ENCODE data around the gene MLANA.

DNA sequence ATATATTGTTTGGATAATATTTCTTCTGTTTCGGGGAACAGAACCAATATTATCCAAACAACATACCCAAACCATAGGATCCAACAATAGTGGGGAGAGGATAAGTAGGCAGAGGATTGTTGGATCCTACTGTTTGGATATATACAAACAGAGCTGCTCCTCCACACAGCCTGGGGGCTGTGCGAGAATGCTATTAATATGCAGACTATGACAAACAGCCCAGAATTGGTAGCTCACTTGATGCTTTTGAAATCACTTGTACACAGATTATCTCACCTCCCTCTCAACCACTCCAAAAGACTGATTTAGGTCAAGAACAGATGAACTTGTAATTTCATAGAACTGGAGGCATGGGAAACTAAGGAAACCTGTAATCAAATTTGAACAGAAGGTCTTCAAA, 24.4 kb upstream of the MLANA start:
- TF ChIP-seq GTF2I (CRISPR knock-in tag; conservative IDR thresholded peaks at IDR 0.05) (no peak), CBFB (CRISPR knock-in tag; IDR thresholded peaks at IDR 0.05; ENCODE audit: low read depth) (no peak), NR2C2 (CRISPR knock-in tag; IDR thresholded peaks at IDR 0.05) (no peak), CREB1 (CRISPR knock-in tag; IDR thresholded peaks at IDR 0.05) (no peak)
- TF ChIP-seq, protein P1, sequence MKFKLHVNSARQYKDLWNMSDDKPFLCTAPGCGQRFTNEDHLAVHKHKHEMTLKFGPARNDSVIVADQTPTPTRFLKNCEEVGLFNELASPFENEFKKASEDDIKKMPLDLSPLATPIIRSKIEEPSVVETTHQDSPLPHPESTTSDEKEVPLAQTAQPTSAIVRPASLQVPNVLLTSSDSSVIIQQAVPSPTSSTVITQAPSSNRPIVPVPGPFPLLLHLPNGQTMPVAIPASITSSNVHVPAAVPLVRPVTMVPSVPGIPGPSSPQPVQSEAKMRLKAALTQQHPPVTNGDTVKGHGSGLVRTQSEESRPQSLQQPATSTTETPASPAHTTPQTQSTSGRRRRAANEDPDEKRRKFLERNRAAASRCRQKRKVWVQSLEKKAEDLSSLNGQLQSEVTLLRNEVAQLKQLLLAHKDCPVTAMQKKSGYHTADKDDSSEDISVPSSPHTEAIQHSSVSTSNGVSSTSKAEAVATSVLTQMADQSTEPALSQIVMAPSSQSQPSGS (CRISPR knock-in tag; IDR thresholded peaks at IDR 0.05; ENCODE audit: borderline replicate concordance, low read depth): no peak
- TF ChIP-seq, protein P2, sequence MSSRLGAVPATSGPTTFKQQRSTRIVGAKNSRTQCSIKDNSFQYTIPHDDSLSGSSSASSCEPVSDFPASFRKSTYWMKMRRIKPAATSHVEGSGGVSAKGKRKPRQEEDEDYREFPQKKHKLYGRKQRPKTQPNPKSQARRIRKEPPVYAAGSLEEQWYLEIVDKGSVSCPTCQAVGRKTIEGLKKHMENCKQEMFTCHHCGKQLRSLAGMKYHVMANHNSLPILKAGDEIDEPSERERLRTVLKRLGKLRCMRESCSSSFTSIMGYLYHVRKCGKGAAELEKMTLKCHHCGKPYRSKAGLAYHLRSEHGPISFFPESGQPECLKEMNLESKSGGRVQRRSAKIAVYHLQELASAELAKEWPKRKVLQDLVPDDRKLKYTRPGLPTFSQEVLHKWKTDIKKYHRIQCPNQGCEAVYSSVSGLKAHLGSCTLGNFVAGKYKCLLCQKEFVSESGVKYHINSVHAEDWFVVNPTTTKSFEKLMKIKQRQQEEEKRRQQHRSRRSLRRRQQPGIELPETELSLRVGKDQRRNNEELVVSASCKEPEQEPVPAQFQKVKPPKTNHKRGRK (CRISPR knock-in tag; IDR thresholded peaks at IDR 0.05; ENCODE audit: borderline replicate concordance): no peak
- TF ChIP-seq, protein P3, sequence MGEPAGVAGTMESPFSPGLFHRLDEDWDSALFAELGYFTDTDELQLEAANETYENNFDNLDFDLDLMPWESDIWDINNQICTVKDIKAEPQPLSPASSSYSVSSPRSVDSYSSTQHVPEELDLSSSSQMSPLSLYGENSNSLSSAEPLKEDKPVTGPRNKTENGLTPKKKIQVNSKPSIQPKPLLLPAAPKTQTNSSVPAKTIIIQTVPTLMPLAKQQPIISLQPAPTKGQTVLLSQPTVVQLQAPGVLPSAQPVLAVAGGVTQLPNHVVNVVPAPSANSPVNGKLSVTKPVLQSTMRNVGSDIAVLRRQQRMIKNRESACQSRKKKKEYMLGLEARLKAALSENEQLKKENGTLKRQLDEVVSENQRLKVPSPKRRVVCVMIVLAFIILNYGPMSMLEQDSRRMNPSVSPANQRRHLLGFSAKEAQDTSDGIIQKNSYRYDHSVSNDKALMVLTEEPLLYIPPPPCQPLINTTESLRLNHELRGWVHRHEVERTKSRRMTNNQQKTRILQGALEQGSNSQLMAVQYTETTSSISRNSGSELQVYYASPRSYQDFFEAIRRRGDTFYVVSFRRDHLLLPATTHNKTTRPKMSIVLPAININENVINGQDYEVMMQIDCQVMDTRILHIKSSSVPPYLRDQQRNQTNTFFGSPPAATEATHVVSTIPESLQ (CRISPR knock-in tag; IDR thresholded peaks at IDR 0.05): no peak
- TF ChIP-seq, protein P4, sequence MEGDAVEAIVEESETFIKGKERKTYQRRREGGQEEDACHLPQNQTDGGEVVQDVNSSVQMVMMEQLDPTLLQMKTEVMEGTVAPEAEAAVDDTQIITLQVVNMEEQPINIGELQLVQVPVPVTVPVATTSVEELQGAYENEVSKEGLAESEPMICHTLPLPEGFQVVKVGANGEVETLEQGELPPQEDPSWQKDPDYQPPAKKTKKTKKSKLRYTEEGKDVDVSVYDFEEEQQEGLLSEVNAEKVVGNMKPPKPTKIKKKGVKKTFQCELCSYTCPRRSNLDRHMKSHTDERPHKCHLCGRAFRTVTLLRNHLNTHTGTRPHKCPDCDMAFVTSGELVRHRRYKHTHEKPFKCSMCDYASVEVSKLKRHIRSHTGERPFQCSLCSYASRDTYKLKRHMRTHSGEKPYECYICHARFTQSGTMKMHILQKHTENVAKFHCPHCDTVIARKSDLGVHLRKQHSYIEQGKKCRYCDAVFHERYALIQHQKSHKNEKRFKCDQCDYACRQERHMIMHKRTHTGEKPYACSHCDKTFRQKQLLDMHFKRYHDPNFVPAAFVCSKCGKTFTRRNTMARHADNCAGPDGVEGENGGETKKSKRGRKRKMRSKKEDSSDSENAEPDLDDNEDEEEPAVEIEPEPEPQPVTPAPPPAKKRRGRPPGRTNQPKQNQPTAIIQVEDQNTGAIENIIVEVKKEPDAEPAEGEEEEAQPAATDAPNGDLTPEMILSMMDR (IDR thresholded peaks at IDR 0.05): no peak
- TF ChIP-seq, protein P5, sequence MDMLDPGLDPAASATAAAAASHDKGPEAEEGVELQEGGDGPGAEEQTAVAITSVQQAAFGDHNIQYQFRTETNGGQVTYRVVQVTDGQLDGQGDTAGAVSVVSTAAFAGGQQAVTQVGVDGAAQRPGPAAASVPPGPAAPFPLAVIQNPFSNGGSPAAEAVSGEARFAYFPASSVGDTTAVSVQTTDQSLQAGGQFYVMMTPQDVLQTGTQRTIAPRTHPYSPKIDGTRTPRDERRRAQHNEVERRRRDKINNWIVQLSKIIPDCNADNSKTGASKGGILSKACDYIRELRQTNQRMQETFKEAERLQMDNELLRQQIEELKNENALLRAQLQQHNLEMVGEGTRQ (CRISPR knock-in tag; IDR thresholded peaks at IDR 0.05): no peak
- TF ChIP-seq, protein P6, sequence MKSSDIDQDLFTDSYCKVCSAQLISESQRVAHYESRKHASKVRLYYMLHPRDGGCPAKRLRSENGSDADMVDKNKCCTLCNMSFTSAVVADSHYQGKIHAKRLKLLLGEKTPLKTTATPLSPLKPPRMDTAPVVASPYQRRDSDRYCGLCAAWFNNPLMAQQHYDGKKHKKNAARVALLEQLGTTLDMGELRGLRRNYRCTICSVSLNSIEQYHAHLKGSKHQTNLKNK (CRISPR knock-in tag; IDR thresholded peaks at IDR 0.05): no peak
- TF ChIP-seq, protein P7, sequence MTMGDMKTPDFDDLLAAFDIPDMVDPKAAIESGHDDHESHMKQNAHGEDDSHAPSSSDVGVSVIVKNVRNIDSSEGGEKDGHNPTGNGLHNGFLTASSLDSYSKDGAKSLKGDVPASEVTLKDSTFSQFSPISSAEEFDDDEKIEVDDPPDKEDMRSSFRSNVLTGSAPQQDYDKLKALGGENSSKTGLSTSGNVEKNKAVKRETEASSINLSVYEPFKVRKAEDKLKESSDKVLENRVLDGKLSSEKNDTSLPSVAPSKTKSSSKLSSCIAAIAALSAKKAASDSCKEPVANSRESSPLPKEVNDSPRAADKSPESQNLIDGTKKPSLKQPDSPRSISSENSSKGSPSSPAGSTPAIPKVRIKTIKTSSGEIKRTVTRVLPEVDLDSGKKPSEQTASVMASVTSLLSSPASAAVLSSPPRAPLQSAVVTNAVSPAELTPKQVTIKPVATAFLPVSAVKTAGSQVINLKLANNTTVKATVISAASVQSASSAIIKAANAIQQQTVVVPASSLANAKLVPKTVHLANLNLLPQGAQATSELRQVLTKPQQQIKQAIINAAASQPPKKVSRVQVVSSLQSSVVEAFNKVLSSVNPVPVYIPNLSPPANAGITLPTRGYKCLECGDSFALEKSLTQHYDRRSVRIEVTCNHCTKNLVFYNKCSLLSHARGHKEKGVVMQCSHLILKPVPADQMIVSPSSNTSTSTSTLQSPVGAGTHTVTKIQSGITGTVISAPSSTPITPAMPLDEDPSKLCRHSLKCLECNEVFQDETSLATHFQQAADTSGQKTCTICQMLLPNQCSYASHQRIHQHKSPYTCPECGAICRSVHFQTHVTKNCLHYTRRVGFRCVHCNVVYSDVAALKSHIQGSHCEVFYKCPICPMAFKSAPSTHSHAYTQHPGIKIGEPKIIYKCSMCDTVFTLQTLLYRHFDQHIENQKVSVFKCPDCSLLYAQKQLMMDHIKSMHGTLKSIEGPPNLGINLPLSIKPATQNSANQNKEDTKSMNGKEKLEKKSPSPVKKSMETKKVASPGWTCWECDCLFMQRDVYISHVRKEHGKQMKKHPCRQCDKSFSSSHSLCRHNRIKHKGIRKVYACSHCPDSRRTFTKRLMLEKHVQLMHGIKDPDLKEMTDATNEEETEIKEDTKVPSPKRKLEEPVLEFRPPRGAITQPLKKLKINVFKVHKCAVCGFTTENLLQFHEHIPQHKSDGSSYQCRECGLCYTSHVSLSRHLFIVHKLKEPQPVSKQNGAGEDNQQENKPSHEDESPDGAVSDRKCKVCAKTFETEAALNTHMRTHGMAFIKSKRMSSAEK (CRISPR knock-in tag; IDR thresholded peaks at IDR 0.05; ENCODE audit: borderline replicate concordance): no peak
